Common myeloid progenitor, CD34-positive (primary cell): Measurements from ENCODE around the gene MYD88.

Source experiments
- CTCF ChIA-PET: fragments of 350-600 bp; sonication (Branson Sonifier 250); formaldehyde crosslinking; loops from one replicate; lab custom pipeline; 2021; ENCODE audit warnings: antibody characterized with exemption; lab: Charles Lee
- POLR2A ChIA-PET: fragments of 350-600 bp; sonication (Branson Sonifier 250); formaldehyde crosslinking; loops from one replicate; lab custom pipeline; 2021; ENCODE audit warnings: antibody characterized with exemption; lab: Charles Lee
- DNase-seq, 3 donors: peaks; one replicate each; pipeline versions ENCODE4 v3.0.0 to v3.0.0-alpha.2; 2013
- H3K27ac ChIP-seq, 2 experiments: 1 replicate in 1 of 2; 2 replicates in 1 of 2; pipeline ENCODE4 v1.7.0; 2013; ENCODE audit warnings: inconsistent platforms in 2 of 2, low read length in 2 of 2, mild to moderate bottlenecking in 2 of 2, low read depth in 1 of 2, moderate library complexity in 1 of 2; ENCODE audit not compliant: severe bottlenecking in 2 of 2, insufficient read depth in 1 of 2, poor library complexity in 1 of 2
- H3K27me3 ChIP-seq, 5 experiments: replicated peaks in 2 of 5; 1 replicate in 3 of 5; 2 replicates in 2 of 5; pipeline versions ENCODE4 v1.6.1 to v1.7.0; 2013; ENCODE audit warnings: low read length in 4 of 5, mild to moderate bottlenecking in 2 of 5, moderate library complexity in 2 of 5, inconsistent platforms in 1 of 5; ENCODE audit not compliant: insufficient read depth in 5 of 5, control insufficient read depth in 4 of 5
- H3K36me3 ChIP-seq, 4 experiments: 1 replicate in 2 of 4; 2 replicates in 2 of 4; pipeline versions ENCODE4 v1.6.1 to v1.7.0; 2013; ENCODE audit warnings: low read length in 3 of 4, control low read depth in 1 of 4, mild to moderate bottlenecking in 1 of 4; ENCODE audit not compliant: control insufficient read depth in 4 of 4, insufficient read depth in 4 of 4
- H3K4me1 ChIP-seq, 4 experiments: 1 replicate in 3 of 4; 2 replicates in 1 of 4; pipeline versions ENCODE4 v1.6.1 to v1.7.1; 2013; ENCODE audit warnings: low read length in 3 of 4, mild to moderate bottlenecking in 3 of 4, control low read depth in 1 of 4, inconsistent platforms in 1 of 4, moderate library complexity in 1 of 4; ENCODE audit not compliant: control insufficient read depth in 4 of 4, insufficient read depth in 4 of 4; ENCODE audit errors: control extremely low read depth in 1 of 4
- H3K4me3 ChIP-seq, 7 experiments: 1 replicate in 4 of 7; 2 replicates in 3 of 7; pipeline versions ENCODE4 v1.5.1 to v1.7.0; 2013; ENCODE audit warnings: mild to moderate bottlenecking in 7 of 7, low read length in 6 of 7, moderate library complexity in 6 of 7, inconsistent platforms in 2 of 7, low read depth in 2 of 7, control low read depth in 1 of 7; ENCODE audit not compliant: insufficient read depth in 4 of 7, control insufficient read depth in 1 of 7; ENCODE audit errors: extremely low read depth in 1 of 7
- H3K9me3 ChIP-seq, 5 experiments: 1 replicate in 4 of 5; 2 replicates in 1 of 5; pipeline versions ENCODE4 v1.6.1 to v1.7.1; 2013; ENCODE audit warnings: low read length in 4 of 5, mild to moderate bottlenecking in 2 of 5, inconsistent platforms in 1 of 5, low read depth in 1 of 5, moderate library complexity in 1 of 5; ENCODE audit not compliant: control insufficient read depth in 4 of 5, insufficient read depth in 2 of 5; ENCODE audit errors: control extremely low read depth in 1 of 5
- WGBS: methylation state at CpG from one replicate; pipeline ENCODE4 v1.1.5; 2013; ENCODE audit not compliant: insufficient coverage; 5-methylcytosine and 5-hydroxymethylcytosine counted together

The MYD88 gene

DNA sequence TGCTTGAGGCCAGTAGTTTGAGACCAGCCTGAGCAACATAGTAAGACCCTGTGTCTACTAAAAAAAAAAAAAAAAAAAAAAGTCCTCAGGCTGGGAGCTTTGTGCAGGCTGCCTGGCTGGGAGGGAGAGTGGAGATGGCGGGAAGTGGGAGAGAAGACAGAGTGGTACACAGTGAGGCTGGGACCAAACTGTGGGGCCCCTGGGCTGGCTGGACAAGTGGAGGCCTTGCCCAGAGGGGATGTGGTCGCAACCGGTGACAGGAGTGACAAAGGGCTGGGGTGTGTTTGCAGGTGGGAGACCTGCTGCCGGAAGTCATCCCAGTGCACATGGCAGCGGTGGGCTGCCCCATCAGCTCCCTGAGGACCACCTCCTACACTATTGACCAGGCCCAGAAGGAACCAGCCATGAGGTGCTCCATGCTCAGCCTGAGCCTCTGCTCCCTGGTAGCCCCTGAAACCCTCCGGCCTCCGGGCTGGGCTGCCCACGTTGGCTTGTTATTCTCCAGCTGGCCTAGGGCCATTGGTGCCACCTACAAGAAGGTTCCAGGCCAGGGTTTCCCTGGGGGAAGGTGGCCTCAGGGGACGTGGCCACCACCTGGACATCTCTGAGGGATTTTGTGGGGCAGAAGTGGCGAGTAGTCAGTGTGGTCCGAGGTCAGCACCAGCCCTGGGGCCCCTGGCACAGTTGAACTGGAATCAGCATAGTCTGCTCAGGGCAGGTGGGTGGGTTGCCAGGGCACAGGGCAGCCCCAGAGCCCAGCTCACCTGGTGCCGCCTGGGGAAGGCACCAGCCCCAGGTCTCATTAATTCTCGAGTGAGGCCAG is 24.2 kb upstream of the MYD88 start:
- 91% methylated on average over 10 of the region's 13 CpGs for WGBS
- H3K36me3 ChIP-seq = peaks cover 0 to 11% (median 2%) of the 10 kb centered on the region in 4 experiments

DNA sequence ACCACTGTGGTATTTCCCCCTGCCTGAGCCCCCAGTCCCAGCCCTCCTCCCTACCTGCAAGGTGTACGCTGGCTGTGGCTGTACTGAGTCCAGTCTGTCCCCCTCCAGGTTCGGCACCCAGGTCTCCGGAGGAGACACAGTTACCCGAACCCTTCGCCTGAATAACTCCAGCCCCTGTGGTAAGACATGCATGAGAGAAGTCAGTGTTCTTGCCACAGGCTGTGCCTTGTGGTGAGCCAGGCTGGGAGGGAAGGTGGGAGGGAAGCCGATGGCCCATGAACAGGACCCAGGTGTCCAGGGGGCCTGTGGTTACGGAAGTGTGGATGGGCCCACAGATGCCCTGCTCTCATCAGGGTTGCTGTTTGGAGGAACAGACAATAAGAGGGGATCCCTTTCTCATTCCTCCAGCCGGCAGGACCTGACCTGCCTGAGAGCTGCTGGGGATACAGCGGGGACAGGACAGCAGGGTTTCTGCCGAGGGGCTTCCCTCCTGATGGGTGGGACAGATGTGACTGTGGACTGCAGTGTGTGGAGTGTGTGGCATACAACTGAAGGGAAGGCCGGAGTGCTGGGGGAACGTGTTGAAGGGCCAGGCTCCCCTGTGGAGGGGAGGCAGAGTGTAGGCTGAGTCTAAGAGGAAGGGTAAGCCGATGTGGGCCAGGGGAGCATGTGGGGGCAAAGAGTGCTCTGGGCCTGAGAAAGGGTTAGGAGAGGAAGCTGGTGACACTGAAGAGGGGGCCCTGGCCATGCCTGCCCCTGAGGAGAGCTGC is 23.4 kb upstream of the MYD88 start:
- no peak overlapping the region for H3K4me3 ChIP-seq
- H3K27me3 ChIP-seq = no peaks in the 10 kb centered on the region
- no peak for DNase-seq
- H3K27ac ChIP-seq = no peak overlapping the region
- H3K9me3 ChIP-seq = no peaks in the 10 kb centered on the region
- CTCF ChIA-PET = interaction anchor here (1.2 to 8.2 kb wide), 5 partner anchors 13 to 366 kb away, joined by 3 to 54 read pairs (median 15); partner anchors contain the start of gene XYLB
- POLR2A ChIA-PET = interaction anchor here (0.7 kb wide), 1 partner anchor 13 kb away, joined by 3 read pairs; no protein-coding TSS in a partner anchor
- H3K36me3 ChIP-seq = peaks cover 0 to 16% (median 5%) of the 10 kb centered on the region in 4 experiments
- H3K4me1 ChIP-seq = peaks cover 0 to 25% (median 10%) of the 10 kb centered on the region in 4 experiments
- 93% methylated on average over 12 of the region's 13 CpGs for WGBS

More for the DNA sequence above, 24.2 kb upstream of the MYD88 start:
- H3K27ac ChIP-seq = no peak overlapping the region
- ChIA-PET POLR2A (interaction anchor here (0.7 kb wide), 1 partner anchor 12 kb away, joined by 3 read pairs; no protein-coding TSS in a partner anchor), CTCF (interaction anchor here (8.2 kb wide), 1 partner anchor 231 kb away, joined by 54 read pairs; the partner anchor contains the start of gene XYLB)
- H3K27me3 ChIP-seq = no peaks in the 10 kb centered on the region
- H3K4me1 ChIP-seq = peaks cover 0 to 33% (median 18%) of the 10 kb centered on the region in 4 experiments
- no peak for DNase-seq
- no peak overlapping the region for H3K4me3 ChIP-seq
- H3K9me3 ChIP-seq = no peaks in the 10 kb centered on the region

DNA sequence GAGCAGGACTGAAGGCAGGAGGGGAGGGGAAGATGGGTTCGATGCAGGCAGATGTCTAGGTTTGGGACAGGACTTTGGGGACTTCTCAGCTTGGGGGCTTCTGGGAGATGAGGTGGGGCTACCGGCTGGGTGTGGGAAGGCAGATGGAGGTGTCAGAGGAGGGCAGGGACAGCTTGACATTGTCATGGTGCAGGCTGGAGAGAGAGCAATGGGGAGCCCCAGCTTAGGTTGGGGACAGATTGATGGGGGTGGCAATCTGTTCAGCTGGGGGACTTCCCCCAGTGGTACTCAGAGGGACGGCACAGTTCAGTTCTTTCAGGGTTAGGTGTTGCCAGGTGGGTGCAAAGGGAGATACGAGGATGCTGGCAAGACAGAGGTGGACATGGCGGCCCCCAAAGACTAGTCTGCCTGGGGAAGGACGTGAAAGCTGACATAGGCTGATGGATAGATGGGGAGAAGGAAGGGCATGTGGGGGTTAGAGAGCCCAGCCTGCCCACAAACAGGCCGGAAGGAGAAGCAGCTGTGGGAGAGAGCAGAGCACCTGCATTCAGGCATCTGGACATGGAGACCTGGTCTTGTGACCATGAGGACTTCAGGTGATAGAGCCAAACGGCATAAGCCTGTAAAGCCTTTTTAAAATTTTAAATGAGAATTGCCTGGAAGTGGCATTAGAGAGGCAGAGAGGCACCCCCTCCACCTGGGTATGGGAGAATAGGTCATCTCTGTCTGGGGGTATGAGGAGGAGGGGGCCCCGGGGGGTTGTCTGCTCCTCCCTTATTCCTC is 22.6 kb upstream of the MYD88 start:
- Histone ChIP-seq H3K4me1 (peaks cover 0 to 23% (median 10%) of the 10 kb centered on the region in 4 experiments), H3K36me3 (peaks cover 0 to 23% (median 10%) of the 10 kb centered on the region in 4 experiments), H3K27me3 (no peaks in the 10 kb centered on the region), H3K9me3 (no peaks in the 10 kb centered on the region), H3K27ac (no peak overlapping the region), H3K4me3 (no peak overlapping the region)
- POLR2A ChIA-PET = no interaction called here
- CTCF ChIA-PET = interaction anchor here (0.7 to 8.2 kb wide), 9 partner anchors 12 to 365 kb away, joined by 3 to 54 read pairs (median 4); partner anchors contain the start of genes OXSR1 and XYLB
- 58% methylated on average over 7 of the region's 9 CpGs for WGBS
- no peak for DNase-seq

DNA sequence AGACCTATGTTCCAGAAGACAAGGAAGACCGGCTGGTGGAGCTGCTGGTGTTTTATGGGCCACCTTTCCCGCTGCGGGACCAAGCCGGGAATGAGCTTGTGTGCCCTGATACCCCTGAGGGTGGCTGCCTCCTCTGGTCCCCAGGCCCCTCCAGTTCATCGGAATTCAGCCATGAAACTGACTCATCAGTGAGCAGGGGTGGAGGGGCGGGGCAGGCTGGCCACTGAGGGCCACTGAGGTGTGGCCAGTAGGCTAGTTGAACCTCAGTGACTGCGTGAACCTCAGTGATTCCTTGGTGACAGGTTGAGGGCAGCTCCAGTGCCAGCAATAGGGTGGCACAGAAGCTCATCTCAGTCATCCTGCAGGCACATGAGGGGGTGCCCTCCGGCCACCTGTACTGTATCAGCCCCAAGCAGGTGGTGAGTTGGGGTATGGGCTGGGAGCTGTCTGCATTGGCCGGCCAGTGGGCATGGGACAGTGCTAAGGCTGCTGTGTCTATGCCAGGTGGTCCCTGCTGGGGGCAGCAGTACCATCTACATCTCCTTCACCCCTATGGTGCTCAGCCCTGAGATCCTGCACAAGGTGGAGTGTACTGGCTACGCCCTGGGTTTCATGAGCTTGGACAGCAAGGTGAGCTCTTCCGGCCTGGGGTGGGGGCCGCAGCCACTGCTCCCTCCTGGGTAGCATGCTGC is 21.8 kb upstream of the MYD88 start:
- Histone ChIP-seq H3K36me3 (peaks cover 0 to 31% (median 14%) of the 10 kb centered on the region in 4 experiments), H3K27ac (no peak overlapping the region), H3K9me3 (no peaks in the 10 kb centered on the region), H3K4me1 (peaks cover 0 to 17% (median 7%) of the 10 kb centered on the region in 4 experiments), H3K27me3 (no peaks in the 10 kb centered on the region), H3K4me3 (no peak overlapping the region)
- POLR2A ChIA-PET = no interaction called here
- CTCF ChIA-PET = interaction anchor here (0.7 to 8.2 kb wide), 16 partner anchors 8 to 367 kb away, joined by 3 to 54 read pairs (median 4); partner anchors contain the start of genes OXSR1 and XYLB
- no peak for DNase-seq
- 98% methylated on average over 11 of the region's 12 CpGs for WGBS

DNA sequence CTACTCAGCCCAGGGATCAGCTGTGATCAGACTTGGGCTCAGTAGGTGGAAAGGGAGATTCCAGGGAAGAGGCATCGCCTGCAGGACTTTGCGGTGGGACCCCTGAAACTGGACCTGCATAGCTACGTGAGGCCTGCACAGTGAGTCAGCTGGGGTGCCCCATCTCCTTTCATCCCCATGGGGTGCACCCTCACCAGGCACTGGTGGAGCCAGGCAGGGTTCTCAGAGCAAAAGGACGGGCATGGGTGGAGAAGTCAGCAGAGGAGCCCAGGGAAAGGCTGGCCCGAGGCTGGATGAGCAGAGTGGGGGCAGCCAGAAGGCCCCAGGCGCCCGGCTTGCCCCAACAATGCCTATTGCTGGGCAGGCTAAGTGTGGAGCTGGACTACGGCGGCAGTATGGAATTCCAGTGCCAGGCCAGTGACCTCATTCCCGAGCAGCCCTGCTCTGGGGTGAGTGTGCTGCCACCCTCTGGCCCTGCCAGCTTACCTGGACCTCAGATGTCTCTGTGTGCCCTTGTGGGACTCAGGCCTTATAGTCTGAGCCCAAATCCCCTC is 21.2 kb upstream of the MYD88 start:
- no peak for DNase-seq
- no peak overlapping the region for H3K27ac ChIP-seq
- no peaks in the 10 kb centered on the region for H3K9me3 ChIP-seq
- H3K4me3 ChIP-seq = no peak overlapping the region
- CTCF ChIA-PET = interaction anchor here (0.9 to 8.2 kb wide), 13 partner anchors 8 to 366 kb away, joined by 3 to 54 read pairs (median 6); partner anchors contain the start of genes OXSR1 and XYLB
- H3K36me3 ChIP-seq = peaks cover 0 to 37% (median 17%) of the 10 kb centered on the region in 4 experiments
- H3K27me3 ChIP-seq = no peaks in the 10 kb centered on the region
- POLR2A ChIA-PET = no interaction called here
- 97% methylated on average over 8 of the region's 10 CpGs for WGBS
- H3K4me1 ChIP-seq = peaks cover 0 to 11% (median 5%) of the 10 kb centered on the region in 4 experiments
